Activated naive CD8-positive, alpha-beta T cell treated with anti-CD3 and anti-CD28 coated beads for 36 hours (primary cell): ENCODE data around the gene FAM168A. TPM values are rescaled to one million over a fixed set of nuclear protein-coding genes. Genes with fewer than 3 reads are reported as not detected.

Source experiments
- DNase-seq: peaks from one replicate; pipeline ENCODE4 v3.0.0; 2021
- H3K27ac Mint-ChIP-seq: one replicate; pipeline ENCODE4 v1.8.0; 2022; ENCODE audit warnings: mild to moderate bottlenecking, moderate library complexity, mixed read lengths
- H3K27me3 Mint-ChIP-seq: one replicate; pipeline ENCODE4 v1.8.0; 2022; ENCODE audit warnings: mild to moderate bottlenecking, mixed read lengths
- H3K36me3 Mint-ChIP-seq: one replicate; pipeline ENCODE4 v1.8.0; 2021; ENCODE audit warnings: mild to moderate bottlenecking, mixed read lengths
- H3K4me1 Mint-ChIP-seq: one replicate; pipeline ENCODE4 v1.8.0; 2021; ENCODE audit warnings: mixed read lengths
- H3K4me3 Mint-ChIP-seq: one replicate; pipeline ENCODE4 v1.8.0; 2022; ENCODE audit warnings: mild to moderate bottlenecking, moderate library complexity, mixed read lengths
- H3K9me3 Mint-ChIP-seq: one replicate; pipeline ENCODE4 v1.8.0; 2022; ENCODE audit warnings: mixed read lengths
- total RNA-seq, 2 experiments: library from RNA; stranded (reverse); gene quantifications; one replicate each; pipeline ENCODE4 v1.2.3, GENCODE V29; 2021

FAM168A gene
- total RNA-seq, 2 experiments from 2014 or later: 11.3 to 11.7 TPM

DNA sequence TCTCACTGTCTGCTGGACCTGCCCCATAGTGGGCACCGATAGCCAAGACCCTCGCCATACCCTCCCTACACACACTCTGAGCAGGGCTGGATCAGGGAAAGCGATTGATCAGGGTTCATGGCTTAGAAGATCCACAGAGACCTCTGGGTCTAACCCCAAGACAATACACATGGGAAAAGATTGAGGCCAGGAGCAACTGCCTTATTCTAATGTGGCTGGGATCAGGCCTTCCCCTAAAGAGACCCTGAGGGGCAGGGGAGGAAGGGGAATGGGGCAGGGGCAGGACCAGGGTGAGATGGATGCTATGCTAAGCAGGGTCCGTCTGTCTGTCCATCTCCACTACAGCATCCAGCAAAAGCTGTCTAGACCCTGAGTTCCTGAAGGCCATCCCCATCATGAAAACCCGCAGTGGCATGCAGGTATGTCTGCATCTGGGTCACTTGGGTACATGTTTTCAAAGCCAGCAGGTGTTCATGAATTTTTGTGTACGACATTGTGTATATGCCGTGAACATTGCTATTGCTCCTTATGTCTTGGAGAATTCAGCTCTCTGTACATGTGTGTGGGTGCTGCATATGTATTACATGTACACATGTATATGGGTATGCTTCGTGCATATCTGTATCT is 237.1 kb downstream of the FAM168A start:
- H3K9me3 Mint-ChIP-seq: no peaks in the 10 kb centered on the region
- H3K4me3 Mint-ChIP-seq: no peak overlapping the region
- no peaks in the 10 kb centered on the region for H3K36me3 Mint-ChIP-seq
- H3K27ac Mint-ChIP-seq: no peak overlapping the region
- H3K27me3 Mint-ChIP-seq: no peaks in the 10 kb centered on the region
- no peak for DNase-seq
- H3K4me1 Mint-ChIP-seq: peaks cover 3% of the 10 kb centered on the region

DNA sequence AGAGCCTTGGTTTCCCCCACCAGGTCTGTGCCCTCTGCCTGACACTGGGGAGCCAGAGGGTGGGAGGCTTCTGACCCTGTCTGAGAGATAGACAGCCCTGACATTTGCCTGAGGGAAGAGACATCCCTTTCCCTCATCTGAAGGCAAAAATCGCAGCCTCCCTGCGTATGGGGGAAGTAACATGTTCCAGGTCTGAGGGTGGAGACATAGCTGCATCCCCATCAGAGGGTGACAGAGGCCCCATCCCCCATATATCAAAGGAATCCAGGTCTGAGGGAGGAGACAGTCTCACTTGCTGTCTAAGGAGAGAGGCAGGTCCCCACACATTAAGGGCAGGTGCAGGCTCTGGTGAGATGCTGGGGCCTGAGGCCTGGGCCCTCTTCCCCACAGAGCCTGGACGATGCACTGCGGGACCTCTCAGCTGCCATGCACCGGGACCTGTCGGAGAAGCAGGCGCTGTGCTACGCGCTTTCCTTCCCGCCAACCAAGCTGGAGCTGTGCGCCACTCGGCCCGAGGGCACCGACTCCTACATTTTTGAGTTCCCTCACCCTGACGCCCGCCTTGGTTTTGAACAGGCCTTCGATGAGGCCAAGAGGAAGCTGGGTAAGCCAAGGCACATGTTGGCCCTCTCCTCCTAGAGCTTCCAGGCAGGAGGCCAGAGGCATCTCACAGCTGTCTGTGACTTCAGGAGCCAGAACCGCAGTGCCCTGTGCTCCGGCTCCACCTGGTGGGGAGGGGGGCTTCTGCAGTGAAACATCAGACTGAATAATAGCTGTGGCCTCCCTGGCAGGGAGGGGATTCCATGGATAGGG is 237.8 kb downstream of the FAM168A start:
- H3K4me1 Mint-ChIP-seq: no peaks in the 10 kb centered on the region
- H3K27me3 Mint-ChIP-seq: no peaks in the 10 kb centered on the region
- peak; percentile 35 for DNase-seq
- no peak overlapping the region for H3K4me3 Mint-ChIP-seq
- H3K36me3 Mint-ChIP-seq: no peaks in the 10 kb centered on the region
- H3K27ac Mint-ChIP-seq: no peak overlapping the region
- H3K9me3 Mint-ChIP-seq: no peaks in the 10 kb centered on the region

GRCh38 chr11:73359341-73359740 is 238.6 kb downstream of the FAM168A start:
- Mint-ChIP-seq H3K36me3 (no peaks in the 10 kb centered on the region), H3K9me3 (no peaks in the 10 kb centered on the region), H3K27me3 (no peaks in the 10 kb centered on the region), H3K4me3 (no peak overlapping the region), H3K4me1 (no peaks in the 10 kb centered on the region), H3K27ac (no peak overlapping the region)
- no peak for DNase-seq

GRCh38 chr11:73358071-73358470 is 239.8 kb downstream of the FAM168A start:
- H3K4me3 Mint-ChIP-seq: no peak overlapping the region

GRCh38 chr11:73356979-73357860 is 240.7 kb downstream of the FAM168A start:
- Mint-ChIP-seq H3K27ac (no peak overlapping the region), H3K4me3 (no peak overlapping the region), H3K4me1 (no peaks in the 10 kb centered on the region), H3K36me3 (no peaks in the 10 kb centered on the region), H3K9me3 (no peaks in the 10 kb centered on the region), H3K27me3 (no peaks in the 10 kb centered on the region)
- no peak for DNase-seq

More at GRCh38 chr11:73358071-73358470, 239.8 kb downstream of the FAM168A start:
- Mint-ChIP-seq H3K9me3 (no peaks in the 10 kb centered on the region), H3K36me3 (no peaks in the 10 kb centered on the region), H3K27ac (no peak overlapping the region), H3K4me1 (no peaks in the 10 kb centered on the region), H3K27me3 (no peaks in the 10 kb centered on the region)
- DNase-seq: no peak

GRCh38 chr11:73355109-73355508 is 242.8 kb downstream of the FAM168A start:
- DNase-seq: no peak
- no peak overlapping the region for H3K4me3 Mint-ChIP-seq
- H3K36me3 Mint-ChIP-seq: no peaks in the 10 kb centered on the region
- H3K27me3 Mint-ChIP-seq: no peaks in the 10 kb centered on the region
- no peak overlapping the region for H3K27ac Mint-ChIP-seq
- H3K4me1 Mint-ChIP-seq: no peaks in the 10 kb centered on the region
- H3K9me3 Mint-ChIP-seq: no peaks in the 10 kb centered on the region

GRCh38 chr11:73353422-73353821 is 244.5 kb downstream of the FAM168A start:
- Mint-ChIP-seq H3K9me3 (no peaks in the 10 kb centered on the region), H3K27me3 (no peaks in the 10 kb centered on the region), H3K4me1 (no peaks in the 10 kb centered on the region), H3K36me3 (no peaks in the 10 kb centered on the region), H3K4me3 (no peak overlapping the region), H3K27ac (no peak overlapping the region)
- DNase-seq: no peak

DNA sequence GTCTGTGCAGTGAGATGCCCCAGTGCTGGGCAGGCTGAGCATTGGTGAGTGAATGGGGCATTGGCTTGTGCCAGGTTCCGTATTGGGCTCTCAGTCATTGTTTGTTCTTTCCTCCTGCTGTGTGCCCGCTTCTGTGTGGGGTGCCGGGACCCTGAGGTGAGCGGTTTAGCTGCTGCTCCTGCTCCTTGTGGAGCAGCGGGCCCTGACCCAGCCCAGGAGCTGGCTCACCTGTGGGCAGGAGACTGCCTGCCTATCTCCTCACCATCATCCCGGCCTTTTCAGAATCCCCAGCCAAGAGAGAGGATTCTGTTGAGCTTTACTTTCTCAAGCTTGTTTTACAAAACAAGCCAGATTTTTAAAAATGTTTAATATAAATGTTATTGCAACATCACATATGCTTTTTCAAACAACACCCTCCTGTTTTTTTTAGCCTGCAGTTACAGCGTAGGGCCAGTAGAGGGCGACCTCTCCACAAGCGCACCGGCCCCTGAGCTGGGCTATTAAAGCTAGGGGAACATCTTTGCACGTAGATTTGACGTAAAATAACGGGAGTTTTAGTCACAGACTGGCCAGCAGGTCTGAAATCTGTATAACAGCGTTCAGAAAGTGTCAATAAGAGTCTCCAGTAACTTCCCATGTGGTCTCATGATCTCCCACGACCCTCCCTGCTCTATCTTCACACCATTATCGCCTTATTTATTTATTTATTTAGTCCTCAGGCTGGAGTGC is 246.8 kb downstream of the FAM168A start:
- Mint-ChIP-seq H3K27me3 (no peaks in the 10 kb centered on the region), H3K36me3 (no peaks in the 10 kb centered on the region), H3K9me3 (no peaks in the 10 kb centered on the region), H3K27ac (no peak overlapping the region), H3K4me1 (no peaks in the 10 kb centered on the region), H3K4me3 (no peak overlapping the region)
- peak; percentile 50 for DNase-seq

Other genes with a start within 250 kb of the FAM168A start
- gene RELT, start 221.7 kb downstream of the FAM168A start, total RNA-seq: 10 to 100 TPM; 23.2 to 24.2 TPM
- 10 to 100 TPM in 1 of 2 experiments, 1 to 10 TPM in 1; 6.8 to 13.3 TPM for gene PLEKHB1, start 48.5 kb upstream of the FAM168A start, total RNA-seq
- 10 to 100 TPM; 54.7 to 57.3 TPM for gene RAB6A, start 163.0 kb upstream of the FAM168A start, total RNA-seq
- gene MRPL48, start 189.8 kb upstream of the FAM168A start, total RNA-seq: 10 to 100 TPM; 53.9 to 59.3 TPM